Sigmoid colon (tissue), 4 donors: ENCODE results near the gene MYO18B.

Source experiments
- CTCF ChIP-seq, 4 experiments: fragments of 450-650 bp in 3 of 4; fragments of 200-600 bp in 1 of 4; IDR thresholded peaks; one replicate each; pipeline ENCODE4 v1.5.1; 2016 to 2019; ENCODE audit warnings: antibody characterized with exemption in 4 of 4, mild to moderate bottlenecking in 3 of 4, moderate library complexity in 2 of 4
- EP300 ChIP-seq, 4 donors: sonication (generic); formaldehyde crosslinking; IDR thresholded peaks; one replicate each; pipeline ENCODE4 v1.6.1; 2017; ENCODE audit warnings: antibody characterized with exemption in 4 of 4

GRCh38 chr22:25992331-25992730 is 250.3 kb downstream of the MYO18B start:
- no peak for TF ChIP-seq CTCF (IDR thresholded peaks at IDR 0.05)
- TF ChIP-seq EP300 (IDR thresholded peaks at IDR 0.05), result no peak
